ENCODE results near the gene F11.

DNA sequence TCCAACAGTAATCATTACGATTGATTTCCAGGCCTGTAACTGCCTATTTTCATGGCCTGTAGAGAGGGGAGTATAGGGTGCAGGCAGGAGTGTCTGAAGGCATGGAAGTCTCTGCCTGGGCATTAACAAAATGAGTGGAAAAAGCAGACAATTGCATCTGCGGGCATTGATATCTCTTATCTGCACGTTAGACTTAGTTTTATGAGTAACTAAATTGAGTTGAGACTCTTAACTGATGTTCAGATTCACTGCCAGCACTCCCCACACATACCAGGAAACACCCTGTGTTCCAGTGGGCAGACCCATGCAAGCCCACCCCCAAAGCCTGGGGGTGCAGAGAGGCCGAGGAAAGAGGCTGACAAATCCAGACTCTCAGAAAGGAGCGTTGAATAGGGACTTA is 33.3 kb downstream of the F11 start:
- TF ChIP-seq, protein P1, sequence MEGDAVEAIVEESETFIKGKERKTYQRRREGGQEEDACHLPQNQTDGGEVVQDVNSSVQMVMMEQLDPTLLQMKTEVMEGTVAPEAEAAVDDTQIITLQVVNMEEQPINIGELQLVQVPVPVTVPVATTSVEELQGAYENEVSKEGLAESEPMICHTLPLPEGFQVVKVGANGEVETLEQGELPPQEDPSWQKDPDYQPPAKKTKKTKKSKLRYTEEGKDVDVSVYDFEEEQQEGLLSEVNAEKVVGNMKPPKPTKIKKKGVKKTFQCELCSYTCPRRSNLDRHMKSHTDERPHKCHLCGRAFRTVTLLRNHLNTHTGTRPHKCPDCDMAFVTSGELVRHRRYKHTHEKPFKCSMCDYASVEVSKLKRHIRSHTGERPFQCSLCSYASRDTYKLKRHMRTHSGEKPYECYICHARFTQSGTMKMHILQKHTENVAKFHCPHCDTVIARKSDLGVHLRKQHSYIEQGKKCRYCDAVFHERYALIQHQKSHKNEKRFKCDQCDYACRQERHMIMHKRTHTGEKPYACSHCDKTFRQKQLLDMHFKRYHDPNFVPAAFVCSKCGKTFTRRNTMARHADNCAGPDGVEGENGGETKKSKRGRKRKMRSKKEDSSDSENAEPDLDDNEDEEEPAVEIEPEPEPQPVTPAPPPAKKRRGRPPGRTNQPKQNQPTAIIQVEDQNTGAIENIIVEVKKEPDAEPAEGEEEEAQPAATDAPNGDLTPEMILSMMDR (IDR thresholded peaks at IDR 0.05): no peak
- TF ChIP-seq POLR2A (IDR thresholded peaks at IDR 0.05): no peak

Measured in esophagus squamous epithelium (tissue), 4 donors.